Fibroblast of skin of right biceps (primary cell): ENCODE results near the gene ARL15.

Experiments used
- DNase-seq: peaks from one replicate; pipeline ENCODE4 v3.0.0-alpha.2; 2013

ARL15 gene

GRCh38 chr5:54313311-54314270 lies 3.2 kb upstream of the ARL15 start:
- DNase-seq: peak; percentile 17

- DNase-seq: no peak
Measured at GRCh38 chr5:54312499-54312898, 2.1 kb upstream of the ARL15 start.

DNA sequence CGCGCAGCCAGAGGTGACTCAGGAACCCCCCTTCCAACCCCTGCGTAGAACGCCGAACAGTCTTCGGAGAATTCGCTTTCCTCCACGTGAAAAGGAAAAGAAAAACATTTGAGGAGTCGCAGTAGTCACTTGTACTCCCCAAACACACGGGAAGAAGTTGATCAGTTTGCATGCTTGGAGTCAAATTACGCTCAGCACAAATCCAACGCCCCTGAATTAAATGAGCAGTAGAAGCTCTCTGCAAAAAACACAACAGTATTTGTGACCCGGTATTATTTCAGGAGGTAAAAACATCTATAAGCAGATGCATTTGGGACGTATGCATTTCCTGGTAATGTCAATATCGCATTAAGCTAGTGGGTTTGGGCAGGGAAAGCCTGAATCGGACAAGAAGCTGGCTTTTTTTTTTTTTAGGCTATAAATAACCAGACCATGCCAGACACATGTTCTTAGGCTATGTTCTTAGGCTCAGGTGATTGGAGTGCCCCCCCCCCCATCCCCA lies 854 bp upstream of the ARL15 start:
- peak; percentile 16 for DNase-seq

DNA sequence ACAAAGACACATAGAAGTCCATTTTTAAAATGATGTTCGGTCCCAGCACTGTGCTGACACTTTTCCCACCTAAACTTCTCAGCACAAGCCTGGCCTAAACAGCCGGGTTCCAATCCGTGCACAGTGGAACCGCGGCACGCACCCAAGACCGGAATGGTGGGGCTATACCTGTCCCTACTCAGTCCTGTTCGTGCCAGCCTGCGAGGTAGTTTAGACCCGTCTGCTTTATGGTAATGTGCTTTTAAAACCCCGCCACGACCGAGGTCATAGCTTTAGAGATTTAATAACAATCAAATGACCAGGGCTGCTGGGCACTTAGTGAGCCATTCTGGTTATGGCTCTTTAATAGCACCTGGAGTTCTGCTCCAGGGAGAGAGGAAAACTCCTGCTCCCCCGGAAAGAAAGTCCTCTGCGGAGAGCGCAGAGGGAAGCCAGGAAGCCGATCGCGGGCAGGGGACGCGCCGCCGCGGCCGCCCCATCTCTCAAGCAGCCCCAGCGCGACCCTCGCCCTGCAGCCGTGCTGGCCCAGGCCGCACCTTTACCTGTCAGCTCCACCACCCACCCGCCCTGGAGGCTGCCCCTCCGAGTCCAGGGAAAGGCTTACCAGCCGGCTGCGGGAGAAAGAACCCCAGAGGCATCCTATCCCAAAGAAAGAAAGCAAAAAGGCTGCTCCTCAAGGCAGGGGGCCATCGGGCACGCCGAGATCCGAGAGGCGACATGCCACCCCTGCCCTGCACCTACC lies 511 bp downstream of the ARL15 start:
- peak; percentile 29 for DNase-seq

DNA sequence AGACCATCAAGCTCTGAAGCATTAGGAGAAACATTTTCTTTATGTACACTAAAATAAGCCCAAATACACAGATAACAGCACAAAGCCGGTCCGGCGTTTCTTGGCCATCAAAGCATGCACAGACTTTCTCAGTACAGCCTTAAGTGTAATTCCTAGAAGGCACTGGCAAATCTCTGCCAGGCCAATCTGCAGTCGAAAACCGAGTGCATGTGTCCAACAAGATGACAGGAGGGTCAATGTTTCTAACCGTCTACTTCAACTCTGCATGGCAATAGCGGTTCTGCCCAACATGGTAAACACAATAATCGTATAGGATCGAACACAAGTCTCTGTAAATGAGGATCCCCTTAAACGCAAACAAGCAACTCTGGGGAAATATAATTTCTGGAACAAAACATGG lies 1.1 kb downstream of the ARL15 start:
- DNase-seq: no peak

DNA sequence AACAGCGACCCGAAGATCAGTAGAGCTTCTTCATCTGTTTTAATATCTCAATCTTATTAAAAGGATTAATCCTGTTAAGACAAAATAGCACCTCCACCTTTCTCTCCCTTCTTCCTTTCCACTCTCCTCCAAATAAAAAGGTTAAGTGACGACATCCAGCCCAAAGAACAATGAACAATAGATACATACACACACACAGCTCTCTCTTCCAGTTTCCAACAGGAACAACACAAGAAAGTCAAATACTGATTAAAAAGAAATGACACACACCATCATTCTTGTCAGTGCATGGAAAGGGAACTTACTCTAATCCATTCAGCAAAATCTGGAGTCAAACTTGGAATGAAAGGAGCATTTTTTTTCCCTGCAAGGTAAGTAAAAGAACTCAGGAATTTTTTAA lies 2.8 kb downstream of the ARL15 start:
- no peak for DNase-seq

DNA sequence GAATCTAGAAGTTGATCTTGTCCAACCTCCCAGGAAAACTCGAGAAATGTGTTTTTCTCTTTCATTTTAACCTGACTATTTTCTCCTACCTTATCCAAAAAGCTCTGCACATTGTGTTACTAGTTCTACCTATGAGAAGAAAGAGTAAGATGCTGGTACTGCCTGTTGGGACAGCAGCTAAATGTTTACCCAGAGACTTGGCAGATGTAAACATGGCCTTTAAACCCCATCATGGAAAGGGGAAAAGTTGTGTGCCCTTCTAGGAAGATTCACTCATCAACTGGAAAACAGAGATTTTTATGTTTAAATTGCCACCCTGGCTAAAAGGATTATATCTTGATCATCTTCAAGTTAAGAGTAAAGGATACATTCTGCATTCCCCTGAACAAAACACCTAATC lies 3.5 kb downstream of the ARL15 start:
- no peak for DNase-seq

DNA sequence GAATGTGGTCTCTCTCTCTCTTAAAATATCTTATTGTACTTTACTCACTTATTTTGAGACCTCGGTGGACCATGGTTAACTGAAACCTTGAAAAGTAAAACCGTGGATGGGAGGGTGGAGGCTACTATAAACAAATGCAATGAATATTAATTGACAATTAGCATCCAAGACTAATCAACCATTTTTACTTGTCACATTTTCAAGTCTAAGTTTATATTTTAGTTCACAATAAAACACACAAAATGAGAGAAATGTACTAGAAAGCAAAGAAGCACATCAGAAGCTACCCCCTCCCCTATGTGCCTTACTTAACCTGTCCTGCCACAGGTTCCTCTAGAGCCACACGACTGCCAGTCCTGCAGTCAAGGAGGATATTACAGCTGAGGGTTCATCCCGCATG lies 4.6 kb downstream of the ARL15 start:
- no peak for DNase-seq

GRCh38 chr5:54304040-54304439 lies 6.3 kb downstream of the ARL15 start:
- DNase-seq: no peak

GRCh38 chr5:54302267-54302687 lies 8.1 kb downstream of the ARL15 start:
- DNase-seq: peak; percentile 22

- no peak for DNase-seq
Measured at GRCh38 chr5:54301849-54302248, 8.5 kb downstream of the ARL15 start.

- peak; percentile 42 for DNase-seq
Measured at GRCh38 chr5:54301220-54301619, 9.2 kb downstream of the ARL15 start.

GRCh38 chr5:54298947-54299346 lies 11.4 kb downstream of the ARL15 start:
- no peak for DNase-seq

- DNase-seq: no peak
Measured at GRCh38 chr5:54296386-54296785, 14.0 kb downstream of the ARL15 start.

- no peak for DNase-seq
Measured at GRCh38 chr5:54295651-54296276, 14.6 kb downstream of the ARL15 start.

- no peak for DNase-seq
Measured at GRCh38 chr5:54294097-54294667, 16.2 kb downstream of the ARL15 start.

- no peak for DNase-seq
Measured at GRCh38 chr5:54292866-54293265, 17.5 kb downstream of the ARL15 start.

DNA sequence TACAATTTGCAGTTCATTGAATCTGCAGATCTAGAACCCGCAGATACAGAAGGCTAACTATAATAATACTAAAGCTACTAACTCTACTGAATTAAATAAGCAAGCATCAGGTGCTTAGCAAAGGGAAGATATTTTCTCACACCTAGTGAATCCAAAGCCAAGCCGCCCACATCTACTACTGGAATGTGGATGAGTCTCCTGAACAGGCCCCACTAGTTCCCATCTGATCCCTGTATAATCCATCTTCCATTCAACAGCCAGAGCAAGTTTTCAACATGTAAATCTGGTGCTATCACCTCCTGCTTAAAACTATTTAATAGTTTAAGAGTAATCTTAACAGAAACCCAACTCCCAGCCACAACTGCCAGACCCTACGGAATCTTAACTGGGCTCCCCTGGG lies 18.9 kb downstream of the ARL15 start:
- no peak for DNase-seq

DNA sequence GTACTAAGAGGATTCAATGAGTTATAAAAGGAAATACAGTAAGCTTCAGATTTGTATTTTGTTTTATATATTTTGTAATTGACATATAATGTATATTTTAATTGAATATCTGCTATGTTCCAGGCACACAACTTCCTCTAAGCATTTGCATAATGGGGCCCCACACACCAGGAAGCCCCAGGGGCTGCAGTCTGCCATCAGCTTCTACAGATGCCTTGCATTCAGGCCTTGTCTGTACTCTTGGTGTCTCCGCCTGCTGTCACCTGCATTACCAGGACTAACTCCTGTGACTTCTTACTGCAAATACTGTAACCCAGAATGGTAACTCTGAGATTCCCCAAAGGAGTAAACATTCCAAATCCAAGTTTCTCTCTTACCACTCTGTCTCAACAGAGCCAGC lies 20.6 kb downstream of the ARL15 start:
- no peak for DNase-seq

- no peak for DNase-seq
Measured at GRCh38 chr5:54288568-54289217, 21.7 kb downstream of the ARL15 start.

- no peak for DNase-seq
Measured at GRCh38 chr5:54285686-54286085, 24.7 kb downstream of the ARL15 start.

DNA sequence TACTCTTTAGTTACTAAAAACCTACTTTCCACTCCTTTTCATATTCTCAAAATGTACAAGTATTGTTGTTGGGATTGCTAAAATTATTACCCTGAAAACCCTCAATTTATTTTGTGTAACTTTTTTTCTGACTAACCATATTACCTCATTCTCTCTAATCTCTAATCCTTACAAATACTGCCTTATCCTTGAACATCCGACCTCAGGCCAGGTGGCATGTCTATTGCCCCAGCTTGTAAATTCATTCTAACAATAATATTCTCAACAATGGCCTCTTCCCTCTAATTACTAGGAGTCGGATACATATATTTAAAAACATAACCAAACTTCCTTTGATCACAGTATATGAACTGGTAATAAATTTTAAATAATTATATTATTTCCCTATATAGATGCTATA lies 25.8 kb downstream of the ARL15 start:
- DNase-seq: no peak

- DNase-seq: no peak
Measured at GRCh38 chr5:54282876-54283275, 27.5 kb downstream of the ARL15 start.
